PC-9 (cell line): ENCODE results near the gene ADAMTSL4. TPM values are rescaled to one million over a fixed set of nuclear protein-coding genes. Genes with fewer than 3 reads are reported as not detected.

Source experiments
- BruUV-seq: library from RNA; stranded (reverse); fragments of 400-500 nt; replicated peaks from 2 replicates; lab custom pipeline; 2021; lab: Mats Ljungman, UMichigan
- CTCF ChIA-PET: fragments of 300-600 bp; sonication (Branson Sonifier 250); formaldehyde crosslinking; loops from one replicate; lab custom pipeline; 2022; ENCODE audit warnings: antibody characterized with exemption; lab: Charles Lee
- POLR2A ChIA-PET: fragments of 300-600 bp; sonication (Branson Sonifier 250); formaldehyde crosslinking; loops from one replicate; lab custom pipeline; 2022; ENCODE audit warnings: antibody characterized with exemption; ENCODE audit not compliant: unreplicated experiment; lab: Charles Lee
- DNase-seq, 2 experiments: peaks; one replicate each; pipeline versions ENCODE4 v3.0.0 to v3.0.0-alpha.2; 2015 to 2022; ENCODE audit warnings: mixed read lengths in 1 of 2
- H2AFZ ChIP-seq: fragments of 200-600 bp; sonication (generic); 2 replicates; pipeline ENCODE4 v1.8.1; 2017; ENCODE audit warnings: antibody characterized with exemption
- H3F3A ChIP-seq: fragments of 200-600 bp; sonication (generic); 2 replicates; pipeline ENCODE4 v1.8.1; 2017; ENCODE audit warnings: antibody characterized with exemption, mild to moderate bottlenecking, low read depth; ENCODE audit not compliant: insufficient read depth
- H3K27ac ChIP-seq: fragments of 200-600 bp; sonication (generic); 2 replicates; pipeline ENCODE4 v1.6.1; 2016; ENCODE audit warnings: mixed run types
- H3K27me3 ChIP-seq: fragments of 200-600 bp; sonication (generic); 2 replicates; pipeline ENCODE4 v1.6.1; 2016; ENCODE audit warnings: low read depth, mixed run types; ENCODE audit not compliant: insufficient read depth
- H3K36me3 ChIP-seq: fragments of 200-600 bp; sonication (generic); 2 replicates; pipeline ENCODE4 v1.6.1; 2016; ENCODE audit warnings: low read depth, mixed run types
- H3K4me1 ChIP-seq: fragments of 200-600 bp; sonication (generic); replicated peaks from 2 replicates; pipeline ENCODE4 v1.6.1; 2016; ENCODE audit warnings: mixed run types; ENCODE audit not compliant: insufficient read depth
- H3K4me2 ChIP-seq: fragments of 200-600 bp; sonication (generic); 2 replicates; pipeline ENCODE4 v1.6.1; 2017; ENCODE audit warnings: mixed run types
- H3K4me3 ChIP-seq: fragments of 200-600 bp; sonication (generic); 2 replicates; pipeline ENCODE4 v1.6.1; 2016; ENCODE audit warnings: mixed run types
- H3K79me2 ChIP-seq: fragments of 200-600 bp; sonication (generic); 2 replicates; pipeline ENCODE4 v1.6.1; 2017; ENCODE audit warnings: low read depth, mixed run types
- H3K9me2 ChIP-seq: fragments of 200-600 bp; sonication (generic); 2 replicates; pipeline ENCODE4 v1.8.1; 2017; ENCODE audit warnings: mild to moderate bottlenecking; ENCODE audit not compliant: insufficient read depth
- H3K9me3 ChIP-seq: fragments of 200-600 bp; sonication (generic); 2 replicates; pipeline ENCODE4 v1.8.1; 2016; ENCODE audit warnings: low read depth; ENCODE audit not compliant: insufficient read depth
- H4K20me1 ChIP-seq: fragments of 200-600 bp; sonication (generic); 2 replicates; pipeline ENCODE4 v1.8.1; 2017; ENCODE audit not compliant: insufficient read depth
- EZH2 ChIP-seq: fragments of 200-600 bp; sonication (generic); IDR thresholded peaks from 2 replicates; pipeline ENCODE4 v1.8.0; 2017; ENCODE audit warnings: antibody characterized with exemption, low read depth
- intact Hi-C: fragments of 100-400 bp; cut with micrococcal nuclease; formaldehyde crosslinking; loops from one replicate; pipeline ENCODE4 v1.10.0; 2022; ENCODE audit not compliant: unreplicated experiment
- total RNA-seq: library from RNA; stranded (reverse); gene quantifications from 2 replicates; pipeline ENCODE4 v1.2.3, GENCODE V29; 2021
- TF ChIP-seq, protein P1 (sequence below): fragments of 200-600 bp; sonication (generic); conservative IDR thresholded peaks from 2 replicates; pipeline ENCODE4 v1.6.1; 2017; ENCODE audit warnings: mixed run types, antibody characterized with exemption, mild to moderate bottlenecking, moderate library complexity

Gene ADAMTSL4
- total RNA-seq, 1 experiment from 2014 or later: 67.9 TPM

DNA sequence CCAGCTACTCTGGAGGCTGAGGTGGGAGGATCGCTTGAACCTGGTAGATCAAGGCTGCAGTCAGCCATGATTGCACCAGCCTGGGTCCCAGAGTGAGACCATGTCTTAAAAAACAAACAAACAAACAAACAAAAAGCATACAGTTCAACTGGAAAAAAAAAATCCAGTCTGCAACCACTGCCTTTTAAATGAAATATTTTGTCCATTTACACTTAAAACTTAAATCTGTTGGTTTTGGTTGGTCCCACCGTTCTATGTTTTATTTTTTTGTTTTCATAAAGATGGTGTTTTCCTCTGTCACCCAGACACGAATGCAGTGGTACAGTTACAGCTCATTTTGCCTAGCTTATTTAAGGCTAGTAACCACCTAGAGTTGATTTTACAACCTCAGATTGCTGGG is 23.9 kb upstream of the ADAMTSL4 start:
- Histone ChIP-seq H3F3A (no peaks in the 10 kb centered on the region; the same call in 1 of the 2 replicates), H3K9me2 (no peaks in the 10 kb centered on the region), H3K4me3 (no peak overlapping the region), H3K9me3 (no peaks in the 10 kb centered on the region), H4K20me1 (no peaks in the 10 kb centered on the region), H3K4me2 (no peak overlapping the region), H3K27me3 (no peaks in the 10 kb centered on the region), H3K4me1 (no peaks in the 10 kb centered on the region), H3K36me3 (no peaks in the 10 kb centered on the region), H3K79me2 (no peaks in the 10 kb centered on the region), H2AFZ (no peak overlapping the region), H3K27ac (no peak overlapping the region)
- BruUV-seq: no TSS peak
- DNase-seq: no peak
- POLR2A ChIA-PET: no interaction called here
- CTCF ChIA-PET: interaction anchor here (0.6 kb wide), 2 partner anchors 128 to 230 kb away, joined by 5 to 6 read pairs; no protein-coding TSS in a partner anchor
- no peak for TF ChIP-seq EZH2
- TF ChIP-seq, protein P1, sequence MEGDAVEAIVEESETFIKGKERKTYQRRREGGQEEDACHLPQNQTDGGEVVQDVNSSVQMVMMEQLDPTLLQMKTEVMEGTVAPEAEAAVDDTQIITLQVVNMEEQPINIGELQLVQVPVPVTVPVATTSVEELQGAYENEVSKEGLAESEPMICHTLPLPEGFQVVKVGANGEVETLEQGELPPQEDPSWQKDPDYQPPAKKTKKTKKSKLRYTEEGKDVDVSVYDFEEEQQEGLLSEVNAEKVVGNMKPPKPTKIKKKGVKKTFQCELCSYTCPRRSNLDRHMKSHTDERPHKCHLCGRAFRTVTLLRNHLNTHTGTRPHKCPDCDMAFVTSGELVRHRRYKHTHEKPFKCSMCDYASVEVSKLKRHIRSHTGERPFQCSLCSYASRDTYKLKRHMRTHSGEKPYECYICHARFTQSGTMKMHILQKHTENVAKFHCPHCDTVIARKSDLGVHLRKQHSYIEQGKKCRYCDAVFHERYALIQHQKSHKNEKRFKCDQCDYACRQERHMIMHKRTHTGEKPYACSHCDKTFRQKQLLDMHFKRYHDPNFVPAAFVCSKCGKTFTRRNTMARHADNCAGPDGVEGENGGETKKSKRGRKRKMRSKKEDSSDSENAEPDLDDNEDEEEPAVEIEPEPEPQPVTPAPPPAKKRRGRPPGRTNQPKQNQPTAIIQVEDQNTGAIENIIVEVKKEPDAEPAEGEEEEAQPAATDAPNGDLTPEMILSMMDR: no peak
- intact Hi-C loops: no loop called here

DNA sequence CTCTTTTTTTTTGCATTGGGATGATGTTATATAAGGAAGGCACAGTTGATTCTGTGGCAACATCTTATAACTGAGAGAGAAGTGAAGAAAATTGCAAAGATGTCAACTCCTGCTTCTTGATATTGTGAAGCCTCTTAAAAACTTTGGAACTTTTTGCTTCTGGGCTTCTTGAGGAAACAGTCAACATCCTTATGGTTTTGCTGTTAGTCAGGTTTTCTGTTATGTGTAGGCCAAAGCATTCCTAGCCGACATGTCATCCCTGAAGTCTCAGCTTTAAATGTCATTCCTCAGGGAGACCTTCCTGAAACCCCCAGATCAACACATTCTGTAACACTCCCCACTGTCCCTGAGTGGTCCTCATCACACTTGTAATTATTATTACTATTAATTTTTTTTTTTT is 21.0 kb upstream of the ADAMTSL4 start:
- peak in 1 of 2 experiments; percentile 60 for DNase-seq
- no peak overlapping the region for H3K4me2 ChIP-seq

DNA sequence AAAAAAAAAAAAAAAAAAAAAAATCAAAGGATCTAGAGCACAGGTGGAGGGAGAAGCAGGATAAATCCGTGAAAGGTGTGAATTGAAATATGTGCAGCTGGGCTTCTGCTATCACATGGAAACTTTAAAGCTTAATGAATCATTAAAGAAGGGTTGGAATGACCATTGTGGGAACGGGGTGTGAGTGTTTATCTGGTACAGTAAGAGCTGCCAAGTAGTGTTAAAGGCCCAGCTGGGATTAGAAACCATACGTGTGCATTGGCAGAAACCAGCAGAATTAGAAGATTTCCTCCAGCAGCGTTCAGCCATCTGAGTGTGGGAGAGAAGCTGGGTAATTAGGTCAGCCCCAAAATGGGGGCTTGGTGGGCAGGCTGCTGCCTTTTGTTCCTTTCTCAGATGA is 20.2 kb upstream of the ADAMTSL4 start:
- Histone ChIP-seq H3K27me3 (no peaks in the 10 kb centered on the region), H3K4me3 (no peak overlapping the region), H3K79me2 (no peaks in the 10 kb centered on the region), H2AFZ (no peak overlapping the region), H3K9me3 (no peaks in the 10 kb centered on the region), H4K20me1 (no peaks in the 10 kb centered on the region), H3K36me3 (no peaks in the 10 kb centered on the region), H3F3A (no peaks in the 10 kb centered on the region; the same call in 1 of the 2 replicates), H3K4me2 (no peak overlapping the region), H3K27ac (no peak overlapping the region), H3K9me2 (no peaks in the 10 kb centered on the region), H3K4me1 (no peaks in the 10 kb centered on the region)
- ChIA-PET CTCF (interaction anchor here (0.7 to 1.1 kb wide), 2 partner anchors 9 to 12 kb away, joined by 6 read pairs; no protein-coding TSS in a partner anchor), POLR2A (interaction anchor here (0.5 to 0.6 kb wide), 2 partner anchors 44 to 441 kb away, joined by 6 to 12 read pairs; no protein-coding TSS in a partner anchor)
- intact Hi-C loops: no loop called here
- DNase-seq: peak in 1 of 2 experiments; percentile 49
- no TSS peak for BruUV-seq
- no peak for TF ChIP-seq EZH2
- TF ChIP-seq, protein P1: no peak

More for the DNA sequence above, 21.0 kb upstream of the ADAMTSL4 start:
- Histone ChIP-seq H3F3A (no peaks in the 10 kb centered on the region; the same call in 1 of the 2 replicates), H3K27ac (no peak overlapping the region), H3K9me2 (no peaks in the 10 kb centered on the region), H3K4me3 (no peak overlapping the region), H3K27me3 (no peaks in the 10 kb centered on the region), H3K36me3 (no peaks in the 10 kb centered on the region), H3K4me1 (no peaks in the 10 kb centered on the region), H3K79me2 (no peaks in the 10 kb centered on the region), H3K9me3 (no peaks in the 10 kb centered on the region), H4K20me1 (no peaks in the 10 kb centered on the region), H2AFZ (no peak overlapping the region)
- ChIA-PET POLR2A (no interaction called here), CTCF (no interaction called here)
- BruUV-seq: no TSS peak
- intact Hi-C loops: no loop called here
- no peak for TF ChIP-seq EZH2
- TF ChIP-seq, protein P1: no peak
